Neutrophil (primary cell): ENCODE data around the gene SLC34A1.

ENCODE experiments used
- H3K27ac ChIP-seq: fragments of 200-600 bp; sonication (generic); 2 replicates; pipeline ENCODE4 v1.5.1; 2016; ENCODE audit warnings: mild to moderate bottlenecking, moderate library complexity
- H3K27me3 ChIP-seq: fragments of 200-600 bp; sonication (generic); 2 replicates; pipeline ENCODE4 v1.6.0; 2016; ENCODE audit warnings: mild to moderate bottlenecking
- H3K36me3 ChIP-seq: fragments of 200-600 bp; sonication (generic); 2 replicates; pipeline ENCODE4 v1.5.1; 2017
- H3K4me1 ChIP-seq, 2 experiments: fragments of 200-600 bp in 1 of 2; sonication (generic) in 1 of 2; 1 replicate in 1 of 2; 2 replicates in 1 of 2; pipeline versions ENCODE4 v1.5.1 to v1.6.1; 2013 to 2016; ENCODE audit warnings: low read depth in 1 of 2, low read length in 1 of 2, mild to moderate bottlenecking in 1 of 2, moderate library complexity in 1 of 2; ENCODE audit not compliant: control insufficient read depth in 1 of 2, insufficient read depth in 1 of 2
- H3K4me3 ChIP-seq, 2 experiments: fragments of 200-600 bp in 1 of 2; sonication (generic) in 1 of 2; 1 replicate in 1 of 2; 2 replicates in 1 of 2; pipeline ENCODE4 v1.5.1; 2013 to 2016; ENCODE audit warnings: low read depth in 1 of 2, low read length in 1 of 2, mild to moderate bottlenecking in 1 of 2, moderate library complexity in 1 of 2
- H3K9me3 ChIP-seq: fragments of 200-600 bp; sonication (generic); 2 replicates; pipeline ENCODE4 v1.5.1; 2016
- CTCF ChIP-seq: fragments of 200-600 bp; sonication (generic); IDR thresholded peaks from 2 replicates; pipeline ENCODE4 v1.5.1; 2016; ENCODE audit warnings: antibody characterized with exemption

Gene SLC34A1

GRCh38 chr5:177427211-177427822, 43.1 kb downstream of the SLC34A1 start:
- no peak for TF ChIP-seq CTCF
- Histone ChIP-seq H3K36me3 (peaks cover 23% of the 10 kb centered on the region), H3K4me3 (peak overlapping the region; percentile 88 to 97), H3K9me3 (no peaks in the 10 kb centered on the region), H3K4me1 (peaks cover 59 to 67% of the 10 kb centered on the region in 2 experiments), H3K27me3 (no peaks in the 10 kb centered on the region), H3K27ac (peak overlapping the region; percentile 98)

GRCh38 chr5:177427919-177428573, 43.8 kb downstream of the SLC34A1 start:
- Histone ChIP-seq H3K27ac (peak overlapping the region; percentile 98), H3K27me3 (no peaks in the 10 kb centered on the region), H3K4me3 (peak overlapping the region; percentile 88 to 97), H3K36me3 (peaks cover 30% of the 10 kb centered on the region), H3K9me3 (no peaks in the 10 kb centered on the region), H3K4me1 (peaks cover 66 to 74% of the 10 kb centered on the region in 2 experiments)
- TF ChIP-seq CTCF: peak; percentile 39

- peaks cover 73 to 80% of the 10 kb centered on the region in 2 experiments for H3K4me1 ChIP-seq
- peak overlapping the region; percentile 88 to 97 for H3K4me3 ChIP-seq
- no peaks in the 10 kb centered on the region for H3K27me3 ChIP-seq
- H3K9me3 ChIP-seq: no peaks in the 10 kb centered on the region
- H3K36me3 ChIP-seq: peaks cover 37% of the 10 kb centered on the region
- H3K27ac ChIP-seq: peak overlapping the region; percentile 98
- TF ChIP-seq CTCF: no peak
Measured at GRCh38 chr5:177428574-177429217, 44.5 kb downstream of the SLC34A1 start.

DNA sequence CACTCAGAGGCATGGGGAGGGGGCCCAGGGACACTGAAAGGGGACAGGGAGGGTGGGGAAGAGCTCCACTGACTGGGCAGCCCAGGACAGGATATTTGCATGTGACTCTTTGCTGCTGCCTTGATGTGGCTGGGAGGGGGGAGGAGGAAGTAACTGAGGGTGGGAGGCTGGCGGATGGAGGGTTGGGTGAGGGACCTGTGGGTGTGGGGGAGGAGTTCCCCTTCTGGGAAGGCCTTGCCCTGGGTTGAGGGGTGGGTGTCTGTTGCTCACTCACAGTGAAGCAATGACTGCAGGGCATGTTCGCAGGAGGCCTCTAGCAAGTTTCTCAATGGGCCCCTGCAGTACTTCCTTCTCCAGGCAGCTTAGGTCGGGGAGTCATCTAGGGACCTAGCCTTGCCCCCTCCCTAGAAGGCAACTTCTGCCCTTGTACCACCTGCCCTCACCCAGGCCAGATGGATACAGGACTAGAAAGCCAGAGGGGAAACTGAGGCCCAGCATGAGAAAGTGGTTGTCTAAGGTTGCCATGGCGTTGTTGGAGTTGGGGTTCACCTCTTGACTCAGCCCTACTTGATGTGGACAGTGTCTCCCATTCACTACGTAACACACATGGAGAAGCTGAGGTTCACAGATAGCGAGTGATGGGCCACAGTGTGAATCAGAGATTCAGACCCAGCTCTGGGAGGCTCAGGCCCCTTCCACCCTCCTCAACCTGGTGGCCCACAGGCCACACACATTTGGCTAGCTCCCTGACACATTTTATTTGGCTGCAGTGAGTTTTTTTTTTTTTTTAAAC, 45.2 kb downstream of the SLC34A1 start:
- peak; percentile 61 for TF ChIP-seq CTCF
- Histone ChIP-seq H3K27ac (peak overlapping the region; percentile 98), H3K36me3 (peaks cover 44% of the 10 kb centered on the region), H3K4me1 (peaks cover 80 to 85% of the 10 kb centered on the region in 2 experiments), H3K9me3 (no peaks in the 10 kb centered on the region), H3K27me3 (no peaks in the 10 kb centered on the region), H3K4me3 (peak overlapping the region; percentile 88 to 97)

GRCh38 chr5:177430140-177430951, 46.1 kb downstream of the SLC34A1 start:
- H3K27ac ChIP-seq: peak overlapping the region; percentile 98
- H3K9me3 ChIP-seq: no peaks in the 10 kb centered on the region
- peak overlapping the region; percentile 88 to 97 for H3K4me3 ChIP-seq
- H3K36me3 ChIP-seq: peaks cover 53% of the 10 kb centered on the region
- no peaks in the 10 kb centered on the region for H3K27me3 ChIP-seq
- H3K4me1 ChIP-seq: peaks cover 83 to 85% of the 10 kb centered on the region in 2 experiments
- TF ChIP-seq CTCF: no peak
